ENCODE measurements around the gene CDK16.

Gene CDK16

GRCh38 chrX:47172971-47173792, 45.3 kb upstream of the CDK16 start:
- no peak for TF ChIP-seq CTCF (IDR thresholded peaks at IDR 0.05; ENCODE audit: insufficient read depth, missing control alignments)
- DNase-seq (ENCODE audit: insufficient read length, low spot score) (no peak), FAIRE-seq (no peak)

- TF ChIP-seq CTCF (IDR thresholded peaks at IDR 0.05; ENCODE audit: insufficient read depth, missing control alignments): no peak
- DNase-seq (ENCODE audit: insufficient read length, low spot score) (no peak), FAIRE-seq (no peak)
These were observed 44.1 kb upstream of the CDK16 start for GRCh38 chrX:47174376-47174775.

- DNase-seq (ENCODE audit: insufficient read length, low spot score): no peak
- no peak for TF ChIP-seq CTCF (IDR thresholded peaks at IDR 0.05; ENCODE audit: insufficient read depth, missing control alignments)
- no peak for FAIRE-seq
These were observed 43.5 kb upstream of the CDK16 start for GRCh38 chrX:47174846-47175587.

- no peak for FAIRE-seq
- TF ChIP-seq CTCF (IDR thresholded peaks at IDR 0.05; ENCODE audit: insufficient read depth, missing control alignments): no peak
- no peak for DNase-seq (ENCODE audit: insufficient read length, low spot score)
These were observed 42.9 kb upstream of the CDK16 start for GRCh38 chrX:47175588-47175980.

GRCh38 chrX:47176101-47176740, 42.3 kb upstream of the CDK16 start:
- no peak for FAIRE-seq
- DNase-seq (ENCODE audit: insufficient read length, low spot score): no peak
- no peak for TF ChIP-seq CTCF (IDR thresholded peaks at IDR 0.05; ENCODE audit: insufficient read depth, missing control alignments)

GRCh38 chrX:47177079-47177478, 41.4 kb upstream of the CDK16 start:
- DNase-seq (ENCODE audit: insufficient read length, low spot score) (no peak), FAIRE-seq (no peak)
- no peak for TF ChIP-seq CTCF (IDR thresholded peaks at IDR 0.05; ENCODE audit: insufficient read depth, missing control alignments)
